NCI-H146 (cell line): ENCODE data around the gene ATP2A1.
"Not testable (repeated sequence)": the region's sequence is repeated elsewhere in the genome, so short reads cannot be mapped to it uniquely, and the experiment has no call there.

Experiments
- DNase-seq: peaks from one replicate; lab custom pipeline; 2025; lab: John Stamatoyannopoulos, UW

The ATP2A1 gene

GRCh38 chr16:28859326-28859725, 19.0 kb upstream of the ATP2A1 start:
- DNase-seq, result no peak

GRCh38 chr16:28863929-28864793, 14.1 kb upstream of the ATP2A1 start:
- DNase-seq, result no peak

GRCh38 chr16:28865001-28865688, 13.1 kb upstream of the ATP2A1 start:
- no peak for DNase-seq

GRCh38 chr16:28865722-28866453, 12.4 kb upstream of the ATP2A1 start:
- no peak for DNase-seq

GRCh38 chr16:28866454-28866804, 11.9 kb upstream of the ATP2A1 start:
- no peak for DNase-seq

GRCh38 chr16:28867241-28867640, 11.0 kb upstream of the ATP2A1 start:
- no peak for DNase-seq

GRCh38 chr16:28867646-28868045, 10.6 kb upstream of the ATP2A1 start:
- DNase-seq, result not testable (repeated sequence)

- DNase-seq, result no peak
Observed at GRCh38 chr16:28869201-28869600, 9.1 kb upstream of the ATP2A1 start.

- no peak for DNase-seq
Observed at GRCh38 chr16:28872952-28873351, 5.3 kb upstream of the ATP2A1 start.

- DNase-seq, result peak; percentile 7
Observed at GRCh38 chr16:28873543-28874201, 4.6 kb upstream of the ATP2A1 start.

GRCh38 chr16:28874406-28874805, 3.9 kb upstream of the ATP2A1 start:
- no peak for DNase-seq

- no peak for DNase-seq
Observed at GRCh38 chr16:28875134-28876018, 2.9 kb upstream of the ATP2A1 start.

GRCh38 chr16:28876019-28876659, 2.1 kb upstream of the ATP2A1 start:
- no peak for DNase-seq

- no peak for DNase-seq
Observed at GRCh38 chr16:28876973-28877654, 1.2 kb upstream of the ATP2A1 start.

GRCh38 chr16:28877655-28878000, 660 bp upstream of the ATP2A1 start:
- no peak for DNase-seq

GRCh38 chr16:28879261-28879840, 1.1 kb downstream of the ATP2A1 start:
- peak; percentile 65 for DNase-seq

GRCh38 chr16:28879841-28880588, 1.7 kb downstream of the ATP2A1 start:
- peak; percentile 94 for DNase-seq

- DNase-seq, result no peak
Observed at GRCh38 chr16:28880589-28880915, 2.3 kb downstream of the ATP2A1 start.

GRCh38 chr16:28880955-28881354, 2.7 kb downstream of the ATP2A1 start:
- DNase-seq, result no peak
